Skeletal muscle satellite cell (primary cell): ENCODE results near the gene DNAAF1.
"Not testable (repeated sequence)": the region's sequence is repeated elsewhere in the genome, so short reads cannot be mapped to it uniquely, and the experiment has no call there.

Experiments
- H3K27me3 ChIP-seq: 2 replicates; pipeline ENCODE4 v1.7.0; 2013; ENCODE audit warnings: low read length; ENCODE audit not compliant: control insufficient read depth, insufficient read depth
- H3K36me3 ChIP-seq: 2 replicates; pipeline ENCODE4 v1.7.0; 2013; ENCODE audit warnings: mild to moderate bottlenecking, control low read depth, low read length; ENCODE audit not compliant: insufficient read depth
- H3K4me1 ChIP-seq: 2 replicates; pipeline ENCODE4 v1.7.0; 2013; ENCODE audit warnings: low read length; ENCODE audit not compliant: control insufficient read depth, insufficient read depth
- H3K4me2 ChIP-seq: 2 replicates; pipeline ENCODE4 v1.7.0; 2013; ENCODE audit warnings: mild to moderate bottlenecking, low read length
- H3K4me3 ChIP-seq: 2 replicates; pipeline ENCODE4 v1.7.0; 2013; ENCODE audit warnings: low read length
- H3K9ac ChIP-seq: 2 replicates; pipeline ENCODE4 v1.7.0; 2013; ENCODE audit warnings: mild to moderate bottlenecking, low read depth, low read length, moderate library complexity
- H3K9me3 ChIP-seq: replicated peaks from 2 replicates; pipeline ENCODE4 v1.7.0; 2013; ENCODE audit warnings: mild to moderate bottlenecking, control low read depth, low read length

Gene DNAAF1

DNA sequence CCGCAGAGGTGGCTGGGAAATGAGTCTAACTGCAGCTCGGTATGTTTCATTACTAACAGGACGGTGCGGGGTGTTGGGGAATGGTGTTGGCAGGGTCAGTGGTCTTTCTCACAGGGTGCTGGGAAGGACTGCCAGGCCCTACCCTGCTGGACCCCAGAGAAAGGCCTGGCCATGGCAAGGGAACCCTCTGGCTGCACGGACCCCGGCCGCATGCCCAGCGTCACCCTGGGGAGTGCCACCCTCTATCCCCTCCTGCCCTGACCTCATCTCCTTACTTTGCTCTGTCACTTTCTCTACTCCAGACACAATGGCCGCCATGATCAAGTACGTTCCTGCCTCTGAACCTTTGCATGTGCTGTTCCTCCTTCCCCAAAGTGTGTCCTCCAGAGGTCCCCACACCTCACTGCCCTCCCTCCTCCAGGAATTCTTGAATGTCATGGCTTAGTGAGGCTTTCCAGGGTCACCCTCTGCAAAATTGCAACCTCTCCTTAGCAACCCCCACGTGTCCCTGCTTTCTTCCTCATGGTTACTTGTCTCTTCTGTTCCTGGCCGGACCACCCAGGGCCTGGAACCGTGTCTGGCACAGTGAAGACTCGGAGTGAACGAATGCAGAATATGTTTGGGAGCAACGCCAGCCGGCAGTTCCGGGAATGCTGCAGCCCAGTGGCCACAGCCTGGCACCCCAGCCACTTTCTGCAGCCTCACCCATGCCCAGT lies 61.0 kb downstream of the DNAAF1 start:
- no peaks in the 10 kb centered on the region for H3K9me3 ChIP-seq
- peaks cover 4% of the 10 kb centered on the region for H3K4me1 ChIP-seq
- no peak overlapping the region for H3K4me2 ChIP-seq
- H3K4me3 ChIP-seq, result no peak overlapping the region
- H3K9ac ChIP-seq, result no peak overlapping the region
- H3K27me3 ChIP-seq, result peaks cover 16% of the 10 kb centered on the region
- no peaks in the 10 kb centered on the region for H3K36me3 ChIP-seq

DNA sequence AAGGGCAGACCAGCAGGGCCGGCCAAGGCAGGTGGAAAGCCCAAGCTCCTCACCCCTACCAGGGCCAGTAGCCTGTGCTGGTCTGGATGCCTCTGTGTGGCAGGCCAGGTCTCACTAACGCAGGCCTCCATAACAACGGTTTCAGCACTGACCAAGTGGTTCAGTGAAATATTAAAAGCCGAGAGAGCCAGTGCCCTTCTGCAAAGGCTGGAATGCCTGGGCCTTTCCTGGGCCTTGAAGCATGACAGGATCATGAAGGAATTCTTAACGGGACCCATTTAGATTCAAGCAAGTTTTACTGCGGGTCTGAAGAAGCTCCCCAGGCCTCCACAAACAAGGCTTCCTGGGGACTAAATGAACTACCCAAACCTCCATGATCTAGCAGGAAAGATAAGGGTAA lies 62.1 kb downstream of the DNAAF1 start:
- H3K27me3 ChIP-seq, result peaks cover 20% of the 10 kb centered on the region

DNA sequence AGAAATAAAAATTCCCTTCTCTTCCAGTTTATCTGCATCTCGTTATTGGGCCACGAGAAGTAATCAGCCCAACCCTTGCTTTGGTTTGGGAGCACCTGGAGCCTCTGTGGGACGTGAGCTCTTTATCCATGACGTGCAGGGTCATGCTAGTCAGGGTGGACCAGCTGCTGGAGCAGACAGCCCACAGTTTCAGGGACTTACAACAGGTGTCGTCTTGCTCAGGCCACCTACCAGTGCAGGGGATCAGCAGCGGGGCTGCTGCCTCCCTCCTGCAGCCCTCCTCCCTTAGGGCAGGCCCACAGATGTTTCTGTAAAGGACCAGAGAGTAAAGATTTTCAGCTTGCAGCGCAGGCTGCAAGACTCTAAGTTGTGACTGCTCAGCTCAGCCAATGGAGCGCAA lies 62.8 kb downstream of the DNAAF1 start:
- Histone ChIP-seq H3K9me3 (no peaks in the 10 kb centered on the region), H3K4me1 (peaks cover 4% of the 10 kb centered on the region), H3K4me2 (no peak overlapping the region), H3K27me3 (peaks cover 20% of the 10 kb centered on the region), H3K9ac (no peak overlapping the region), H3K4me3 (no peak overlapping the region), H3K36me3 (no peaks in the 10 kb centered on the region)

More for the DNA sequence above, 62.1 kb downstream of the DNAAF1 start:
- H3K4me1 ChIP-seq, result peaks cover 4% of the 10 kb centered on the region
- no peaks in the 10 kb centered on the region for H3K36me3 ChIP-seq
- no peak overlapping the region for H3K9ac ChIP-seq
- H3K4me3 ChIP-seq, result no peak overlapping the region
- no peak overlapping the region for H3K4me2 ChIP-seq
- no peaks in the 10 kb centered on the region for H3K9me3 ChIP-seq

DNA sequence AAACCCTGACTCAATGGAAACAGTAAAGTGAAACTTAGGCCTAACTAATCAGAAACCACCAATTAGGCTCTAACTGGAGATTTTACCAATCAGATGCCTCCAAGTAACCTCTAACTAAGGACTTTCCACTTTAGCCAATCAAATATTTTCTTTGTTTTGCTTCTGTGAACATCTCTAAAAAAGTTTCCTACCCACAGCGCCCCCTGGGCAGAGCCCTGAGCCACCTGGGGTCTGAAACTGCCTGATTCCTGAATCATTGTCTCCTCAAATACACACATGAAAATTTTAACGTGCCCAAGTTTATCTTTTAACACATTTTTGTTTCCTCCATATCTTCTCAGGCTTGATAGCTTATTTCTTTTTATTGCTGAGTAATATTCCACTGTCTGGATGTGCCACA lies 64.9 kb downstream of the DNAAF1 start:
- no peak overlapping the region for H3K4me2 ChIP-seq
- peaks cover 24% of the 10 kb centered on the region for H3K27me3 ChIP-seq
- peaks cover 4% of the 10 kb centered on the region for H3K4me1 ChIP-seq
- H3K4me3 ChIP-seq, result no peak overlapping the region
- no peak overlapping the region for H3K9ac ChIP-seq
- H3K36me3 ChIP-seq, result no peaks in the 10 kb centered on the region
- H3K9me3 ChIP-seq, result no peaks in the 10 kb centered on the region

DNA sequence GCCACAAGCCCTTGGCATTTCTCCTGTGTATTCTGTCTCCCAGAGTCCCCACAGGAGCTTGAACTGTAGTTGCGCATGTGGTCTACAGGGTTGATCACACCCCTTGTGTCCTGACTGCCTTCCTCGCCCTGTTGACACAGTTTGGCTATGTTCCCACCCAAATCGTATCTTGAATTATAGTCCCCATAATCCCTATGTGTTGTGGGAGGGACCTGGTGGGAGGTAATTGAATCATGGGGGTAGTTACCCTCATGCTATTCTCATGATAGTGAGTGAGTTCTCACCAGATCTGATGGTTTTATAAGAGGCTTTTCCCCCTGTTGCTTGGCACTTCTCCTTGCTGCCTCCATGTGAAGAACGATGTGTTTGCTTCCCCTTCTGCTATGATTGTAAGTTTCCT lies 67.0 kb downstream of the DNAAF1 start:
- Histone ChIP-seq H3K36me3 (no peaks in the 10 kb centered on the region), H3K9ac (no peak overlapping the region), H3K4me1 (no peaks in the 10 kb centered on the region), H3K4me2 (no peak overlapping the region), H3K9me3 (no peaks in the 10 kb centered on the region), H3K4me3 (no peak overlapping the region), H3K27me3 (peaks cover 17% of the 10 kb centered on the region)

DNA sequence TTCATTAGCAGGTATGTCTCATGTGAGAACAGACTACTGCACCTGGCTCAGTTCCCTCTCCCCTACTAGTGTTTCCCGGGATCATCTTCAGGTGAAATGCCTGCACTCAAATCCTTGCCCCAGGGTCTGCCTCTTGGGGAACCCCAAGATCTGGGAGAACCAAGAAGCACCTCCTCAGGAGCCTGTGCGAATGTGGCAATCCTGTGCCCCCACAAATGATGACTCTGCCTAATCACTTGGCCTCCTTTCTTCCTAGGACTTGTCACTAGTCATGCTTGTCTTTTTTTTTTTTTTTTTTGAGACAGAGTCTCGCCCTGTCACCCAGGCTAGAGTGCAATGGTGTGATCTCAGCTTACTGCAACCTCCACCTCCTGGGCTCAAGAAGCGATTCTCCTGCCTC lies 67.5 kb downstream of the DNAAF1 start:
- no peaks in the 10 kb centered on the region for H3K9me3 ChIP-seq
- H3K27me3 ChIP-seq, result peaks cover 20% of the 10 kb centered on the region
- no peak overlapping the region for H3K4me3 ChIP-seq
- H3K4me1 ChIP-seq, result no peaks in the 10 kb centered on the region
- H3K9ac ChIP-seq, result no peak overlapping the region
- H3K36me3 ChIP-seq, result no peaks in the 10 kb centered on the region
- H3K4me2 ChIP-seq, result no peak overlapping the region

DNA sequence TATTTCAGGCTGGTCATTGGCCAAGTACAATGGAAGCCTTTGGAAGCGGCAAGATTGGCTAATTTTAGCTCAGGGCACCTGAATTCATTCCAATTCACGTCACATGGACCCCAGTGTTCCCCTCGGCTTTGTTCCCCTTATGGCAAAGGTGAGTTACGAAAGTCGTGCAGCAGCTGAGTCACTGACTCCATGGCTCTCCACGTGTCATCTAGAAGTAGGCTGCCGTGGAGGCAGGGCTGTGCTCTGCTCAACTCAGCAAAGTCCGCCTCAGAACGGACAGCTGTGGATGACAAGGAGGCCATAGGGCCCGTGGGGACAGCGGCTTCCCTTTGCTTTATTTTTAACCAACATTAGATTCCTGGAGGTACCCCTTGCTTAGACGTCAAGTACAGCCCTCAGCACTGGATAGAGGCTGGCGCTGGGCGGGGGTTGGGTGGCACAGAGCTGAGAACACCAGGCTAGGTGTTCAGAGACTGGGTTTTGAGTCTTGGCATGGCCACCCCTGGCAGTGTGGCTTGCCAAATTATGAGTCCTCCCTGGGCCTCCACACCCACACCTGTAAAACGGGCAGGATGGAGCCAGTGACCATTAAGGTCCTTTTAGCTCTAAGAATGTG lies 69.5 kb downstream of the DNAAF1 start:
- Histone ChIP-seq H3K36me3 (no peaks in the 10 kb centered on the region), H3K27me3 (peaks cover 34% of the 10 kb centered on the region), H3K4me3 (no peak overlapping the region), H3K4me2 (no peak overlapping the region), H3K9ac (no peak overlapping the region), H3K4me1 (no peaks in the 10 kb centered on the region), H3K9me3 (no peaks in the 10 kb centered on the region)

DNA sequence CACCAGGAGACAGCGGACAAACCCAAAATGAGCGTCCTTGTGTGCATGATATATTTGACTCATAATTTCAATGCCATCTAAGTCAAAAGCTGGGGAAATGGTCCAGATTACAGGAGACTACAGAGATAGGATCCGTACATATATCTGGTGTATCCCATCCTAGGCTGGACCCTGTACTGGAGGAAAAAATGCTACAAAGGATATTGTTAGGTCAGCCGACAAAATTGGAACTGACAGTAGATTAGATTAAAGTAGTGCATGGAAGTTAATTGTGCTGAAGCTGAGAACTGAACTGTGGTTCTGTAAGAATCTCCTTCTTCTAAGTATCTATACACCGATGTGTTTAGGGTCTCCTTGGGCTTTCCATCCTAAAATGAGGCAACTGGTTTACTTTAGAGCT lies 70.4 kb downstream of the DNAAF1 start:
- peaks cover 34% of the 10 kb centered on the region for H3K27me3 ChIP-seq
- no peaks in the 10 kb centered on the region for H3K36me3 ChIP-seq
- no peaks in the 10 kb centered on the region for H3K4me1 ChIP-seq
- H3K9me3 ChIP-seq, result no peaks in the 10 kb centered on the region
- no peak overlapping the region for H3K4me3 ChIP-seq
- no peak overlapping the region for H3K9ac ChIP-seq
- no peak overlapping the region for H3K4me2 ChIP-seq

DNA sequence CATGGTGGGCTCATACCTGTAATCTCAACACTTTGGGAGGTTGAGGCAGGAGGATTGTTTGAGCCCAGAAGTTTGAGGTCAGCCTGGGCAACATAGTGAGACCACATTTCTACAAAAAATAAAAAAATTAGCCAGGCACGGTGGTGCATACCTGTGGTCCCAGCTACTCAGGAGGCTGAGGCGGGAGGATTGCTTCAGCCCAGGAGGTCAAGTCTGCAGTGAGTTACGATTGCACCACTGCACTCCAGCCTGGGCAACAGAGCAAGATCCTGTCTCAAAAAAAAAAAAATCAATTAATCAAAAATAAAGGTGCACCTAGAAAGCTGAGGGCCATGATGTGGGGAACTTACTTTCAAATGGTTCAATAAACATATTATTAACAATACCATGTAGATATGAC lies 71.0 kb downstream of the DNAAF1 start:
- not testable (repeated sequence) for H3K36me3 ChIP-seq, H3K9me3 ChIP-seq, H3K4me3 ChIP-seq, H3K4me1 ChIP-seq, H3K4me2 ChIP-seq, H3K9ac ChIP-seq
- H3K27me3 ChIP-seq, result peaks cover 34% of the 10 kb centered on the region

DNA sequence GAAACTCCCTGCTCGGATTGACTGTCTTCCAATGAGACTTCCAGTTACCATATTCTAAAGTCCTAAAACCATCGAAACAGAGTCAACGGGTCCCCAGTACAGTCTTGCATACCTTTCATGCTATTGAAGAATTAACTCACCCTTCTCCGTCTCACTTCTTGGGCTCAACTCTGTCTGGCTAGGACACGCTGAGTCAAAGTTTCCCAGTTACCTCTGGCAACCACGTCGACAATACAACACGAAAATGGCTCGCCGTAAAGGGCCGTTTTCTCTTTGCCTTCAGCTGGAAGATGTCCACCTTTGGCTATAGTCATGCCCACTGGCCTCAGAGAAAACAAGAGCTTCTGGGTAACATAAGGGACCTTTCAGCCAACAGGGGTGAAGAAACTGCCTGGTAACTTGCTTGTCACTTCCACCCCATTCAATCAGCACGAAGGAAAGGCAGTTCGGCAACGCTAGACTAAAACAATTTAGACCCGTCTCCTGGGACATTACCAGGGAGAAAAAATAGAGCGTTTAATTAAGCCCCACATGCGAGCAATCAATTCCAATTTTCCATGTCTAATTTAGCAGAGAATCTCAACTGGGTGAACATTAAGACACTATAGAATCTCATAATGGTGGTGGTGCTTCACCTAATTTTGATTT lies 73.2 kb downstream of the DNAAF1 start:
- Histone ChIP-seq H3K9me3 (no peaks in the 10 kb centered on the region), H3K4me2 (no peak overlapping the region), H3K27me3 (peaks cover 30% of the 10 kb centered on the region), H3K4me3 (no peak overlapping the region), H3K4me1 (no peaks in the 10 kb centered on the region), H3K9ac (no peak overlapping the region), H3K36me3 (no peaks in the 10 kb centered on the region)

DNA sequence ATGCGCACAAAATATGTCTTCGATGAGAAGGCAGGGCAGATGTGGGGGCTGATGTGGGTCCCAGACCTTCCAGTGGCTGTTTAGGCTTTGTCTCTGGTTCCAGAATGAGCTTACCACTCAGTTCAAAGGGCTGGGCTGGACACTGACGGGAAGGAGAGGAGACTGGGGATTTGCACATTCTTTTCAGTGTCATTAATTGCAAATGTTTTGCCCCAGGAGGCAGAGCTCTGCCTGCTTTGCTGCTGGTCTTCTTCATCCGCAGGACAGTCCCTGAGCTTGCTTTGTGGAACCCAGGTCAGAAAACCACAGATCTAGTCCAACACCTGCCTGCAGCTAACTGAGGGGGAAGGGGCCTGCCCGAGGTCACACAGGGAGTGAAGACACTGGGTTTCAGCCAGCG lies 73.8 kb downstream of the DNAAF1 start:
- H3K4me1 ChIP-seq, result peaks cover 6% of the 10 kb centered on the region
- H3K27me3 ChIP-seq, result peaks cover 30% of the 10 kb centered on the region
- no peaks in the 10 kb centered on the region for H3K36me3 ChIP-seq
- H3K4me2 ChIP-seq, result no peak overlapping the region
- no peak overlapping the region for H3K4me3 ChIP-seq
- H3K9me3 ChIP-seq, result no peaks in the 10 kb centered on the region
- H3K9ac ChIP-seq, result no peak overlapping the region

DNA sequence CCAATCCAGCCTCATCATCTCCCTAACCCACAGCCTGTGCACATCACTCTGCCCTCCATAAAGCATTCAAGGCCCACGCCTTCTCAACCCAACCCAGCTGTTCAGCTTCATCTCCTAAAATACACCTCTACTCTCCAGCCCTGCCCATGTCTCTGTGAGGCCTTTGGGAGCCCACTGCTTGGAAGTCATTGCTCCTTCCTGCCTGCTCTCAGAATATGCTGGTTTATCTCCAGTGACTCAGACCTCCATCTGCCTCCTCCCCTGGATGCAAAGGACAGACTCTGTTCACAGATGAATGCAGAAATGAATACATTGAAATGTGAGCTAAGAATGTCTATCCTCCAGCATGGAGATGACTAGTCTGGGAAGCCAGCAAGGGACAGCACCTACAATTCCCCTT lies 75.7 kb downstream of the DNAAF1 start:
- Histone ChIP-seq H3K4me3 (no peak overlapping the region), H3K27me3 (peaks cover 28% of the 10 kb centered on the region), H3K9ac (no peak overlapping the region), H3K36me3 (no peaks in the 10 kb centered on the region), H3K4me2 (no peak overlapping the region), H3K4me1 (peaks cover 7% of the 10 kb centered on the region), H3K9me3 (no peaks in the 10 kb centered on the region)
